GM19372 (cell line): ENCODE data around the gene ARHGAP24.
"Not testable (repeated sequence)": the region's sequence is repeated elsewhere in the genome, so short reads cannot be mapped to it uniquely, and the experiment has no call there.

Experiments used
- ATAC-seq: cut with Tn5 transposase; IDR thresholded peaks from one replicate; pipeline ENCODE4 v1.9.1; 2021; ENCODE audit warnings: mild to moderate bottlenecking, low read depth, moderate library complexity; ENCODE audit not compliant: unreplicated experiment

The ARHGAP24 gene

DNA sequence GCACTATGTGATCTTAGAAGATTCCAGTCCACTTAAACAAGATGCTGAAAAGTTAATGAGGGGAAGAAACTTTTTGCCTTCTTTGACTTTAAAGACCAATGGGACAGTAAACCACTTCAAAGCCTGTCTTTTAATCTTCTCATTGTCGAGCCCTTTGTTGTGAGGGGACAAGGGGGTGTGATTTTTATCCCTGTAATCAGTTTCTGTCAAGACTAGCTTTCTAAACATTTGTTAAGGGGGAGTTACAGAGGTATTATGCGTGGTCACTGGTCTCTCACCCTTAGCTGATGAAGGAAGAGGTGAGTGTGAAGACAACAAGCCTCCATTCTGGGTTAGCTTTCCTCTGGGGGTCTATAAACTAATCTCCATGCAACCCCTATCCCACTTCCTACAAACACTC is 409.3 kb downstream of the ARHGAP24 start:
- no peak for ATAC-seq

GRCh38 chr4:85886665-85887064 is 411.7 kb downstream of the ARHGAP24 start:
- ATAC-seq, result no peak

GRCh38 chr4:85889314-85889713 is 414.4 kb downstream of the ARHGAP24 start:
- no peak for ATAC-seq

GRCh38 chr4:85895755-85896154 is 420.8 kb downstream of the ARHGAP24 start:
- ATAC-seq, result no peak

GRCh38 chr4:85898231-85898630 is 423.3 kb downstream of the ARHGAP24 start:
- no peak for ATAC-seq

- ATAC-seq, result no peak
Measured at GRCh38 chr4:85901500-85901899, 426.6 kb downstream of the ARHGAP24 start.

DNA sequence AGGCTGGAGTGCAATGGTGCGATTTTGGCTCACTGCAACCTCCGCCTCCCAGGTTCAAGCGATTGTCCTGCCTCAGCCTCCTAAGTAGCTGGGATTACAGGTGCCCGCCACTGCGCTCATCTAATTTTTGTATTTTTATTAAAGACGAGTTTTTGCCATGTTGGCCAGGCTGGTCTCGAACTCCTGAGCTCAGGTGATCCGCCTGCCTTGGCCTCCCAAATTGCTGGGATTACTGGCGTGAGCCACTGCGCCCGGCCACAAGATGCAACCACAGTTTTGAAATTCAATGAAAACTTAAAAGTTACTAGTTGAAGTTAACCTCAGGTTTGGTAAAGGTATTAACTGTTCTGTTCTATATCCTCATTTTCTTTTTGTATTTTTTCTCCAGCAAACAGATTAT is 427.7 kb downstream of the ARHGAP24 start:
- not testable (repeated sequence) for ATAC-seq

- no peak for ATAC-seq
Measured at GRCh38 chr4:85905761-85906160, 430.8 kb downstream of the ARHGAP24 start.

DNA sequence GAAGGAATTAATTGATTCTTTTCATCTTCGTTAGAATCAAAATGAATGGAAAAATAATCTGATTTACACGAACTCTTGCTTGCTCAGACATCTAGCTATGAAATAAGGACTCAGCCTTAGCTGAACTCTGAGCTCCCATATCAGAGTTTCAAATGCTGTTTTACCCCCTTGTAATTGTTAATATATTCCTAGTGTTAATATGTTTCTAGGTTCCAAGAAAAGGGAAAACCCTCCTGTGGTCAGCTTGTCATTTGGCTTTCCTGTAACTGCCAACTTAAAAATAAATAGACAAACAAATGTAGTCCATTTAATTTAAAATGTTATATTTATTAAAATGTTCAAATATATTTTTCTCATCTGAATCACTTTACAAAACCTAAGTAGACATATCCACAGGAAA is 432.1 kb downstream of the ARHGAP24 start:
- ATAC-seq, result no peak

DNA sequence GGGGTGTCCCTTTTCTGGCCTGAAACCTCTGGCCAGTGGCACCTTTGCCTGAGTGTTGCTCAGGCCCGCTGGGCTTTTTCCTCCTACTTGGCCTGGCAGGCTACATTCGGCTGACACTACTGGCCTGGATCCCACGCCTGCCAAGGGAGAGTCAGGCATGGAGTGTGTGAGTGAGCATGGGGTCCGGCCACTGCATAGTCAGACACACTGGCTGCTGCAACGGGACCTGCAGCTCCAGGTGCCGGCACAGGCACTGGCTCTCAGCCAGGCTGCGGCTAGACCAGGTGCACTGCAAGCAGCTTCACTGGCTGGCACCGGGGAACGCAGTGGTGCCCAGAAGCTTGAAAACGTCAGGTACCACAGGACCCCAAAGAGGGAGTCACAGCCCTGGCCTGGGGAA is 434.9 kb downstream of the ARHGAP24 start:
- no peak for ATAC-seq

GRCh38 chr4:85910985-85911384 is 436.0 kb downstream of the ARHGAP24 start:
- no peak for ATAC-seq

- no peak for ATAC-seq
Measured at GRCh38 chr4:85913931-85914694, 439.2 kb downstream of the ARHGAP24 start.

DNA sequence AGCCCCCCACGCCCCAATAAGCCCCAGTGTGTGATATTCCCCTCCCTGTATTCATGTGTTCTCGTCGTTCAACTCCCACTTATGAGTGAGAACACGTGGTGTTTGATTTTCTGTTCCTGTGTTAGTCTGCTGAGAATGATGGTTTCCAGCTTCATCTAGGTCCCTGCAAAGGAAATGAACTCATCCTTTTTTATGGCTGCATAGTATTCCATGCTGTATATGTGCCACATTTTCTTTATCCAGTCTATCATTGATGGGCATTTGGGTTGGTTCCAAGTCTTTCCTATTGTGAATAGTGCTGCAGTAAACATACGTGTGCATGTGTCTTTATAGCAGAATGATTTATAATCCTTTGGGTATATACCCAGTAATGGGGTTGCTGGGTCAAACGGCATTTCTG is 440.6 kb downstream of the ARHGAP24 start:
- not testable (repeated sequence) for ATAC-seq

- no peak for ATAC-seq
Measured at GRCh38 chr4:85919200-85919887, 444.4 kb downstream of the ARHGAP24 start.

GRCh38 chr4:85925071-85925470 is 450.1 kb downstream of the ARHGAP24 start:
- no peak for ATAC-seq

GRCh38 chr4:85928775-85929591 is 454.0 kb downstream of the ARHGAP24 start:
- ATAC-seq, result no peak

DNA sequence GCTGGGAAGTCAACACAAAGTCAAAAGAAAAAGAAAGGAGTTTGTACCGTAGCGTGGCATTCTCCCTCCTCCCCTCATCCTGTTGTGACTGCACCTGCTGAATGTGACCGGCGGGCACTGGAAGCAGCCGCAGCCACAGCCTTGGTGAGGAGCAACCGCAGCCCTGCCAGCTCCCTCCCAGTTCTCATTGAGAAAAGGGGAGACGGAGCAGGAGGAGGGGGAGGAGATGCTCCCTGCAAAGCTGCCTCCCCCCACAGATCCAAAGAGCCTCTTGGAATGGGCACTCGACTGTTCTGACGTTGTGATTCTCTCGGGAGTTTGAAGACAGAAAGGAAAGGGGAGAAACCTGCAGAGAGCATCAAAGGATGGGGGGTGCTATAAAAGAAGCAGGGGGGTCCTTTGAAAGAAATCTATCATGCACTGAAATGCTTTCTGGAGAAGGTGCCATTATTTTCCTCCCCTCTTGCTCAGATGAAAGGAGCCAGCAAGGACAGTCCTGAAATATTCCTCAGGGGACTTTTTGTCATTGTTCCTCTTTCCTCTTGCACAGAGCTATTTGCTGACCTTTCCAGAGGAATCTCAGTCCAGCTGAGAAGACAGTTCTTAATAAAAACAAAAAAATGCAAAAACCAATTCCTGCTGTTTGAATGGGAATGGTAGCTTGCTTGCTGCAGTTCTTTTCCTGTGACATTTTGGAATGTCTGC is 455.2 kb downstream of the ARHGAP24 start:
- no peak for ATAC-seq

DNA sequence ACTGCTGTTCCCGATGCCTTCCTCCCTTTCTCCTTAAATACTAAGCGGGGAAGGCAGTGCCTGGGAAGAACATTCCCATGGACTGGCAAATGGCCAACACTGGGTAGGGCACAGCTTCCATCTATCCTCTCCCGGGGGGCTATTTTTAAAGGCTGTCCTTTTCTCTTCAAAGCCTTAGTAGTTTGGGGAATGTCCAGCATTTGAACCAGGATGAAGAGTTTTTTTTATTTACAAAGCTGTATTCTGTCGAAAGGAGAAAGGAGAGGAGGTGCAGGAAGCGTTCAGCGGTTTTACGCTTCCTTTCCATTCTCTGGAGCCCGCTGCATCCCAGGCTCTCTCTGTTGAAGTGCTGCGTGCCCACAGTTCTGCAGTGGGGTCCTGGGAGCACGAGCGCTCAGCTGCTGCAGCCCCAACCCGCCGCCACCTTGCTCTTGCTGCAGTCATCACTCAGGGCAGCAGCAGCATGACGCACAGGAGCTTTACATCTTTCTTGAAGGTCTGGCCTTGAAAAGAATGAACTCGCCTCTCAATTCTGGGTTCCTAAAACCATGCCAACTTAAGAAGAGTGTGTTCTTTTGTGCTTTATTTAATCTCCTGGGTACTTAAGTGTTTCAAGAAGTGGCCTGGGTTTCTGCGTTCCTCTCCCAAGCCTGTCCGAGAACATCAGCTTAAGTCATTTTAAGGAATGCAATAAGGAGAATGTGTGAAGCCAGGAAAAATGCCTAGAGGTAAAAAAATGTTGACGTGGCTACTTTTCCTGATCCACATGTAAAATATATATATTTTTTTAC is 457.7 kb downstream of the ARHGAP24 start:
- ATAC-seq, result no peak

- ATAC-seq, result no peak
Measured at GRCh38 chr4:85933291-85933640, 458.3 kb downstream of the ARHGAP24 start.

- ATAC-seq, result no peak
Measured at GRCh38 chr4:85937507-85937906, 462.6 kb downstream of the ARHGAP24 start.
